DOHH2 (cell line): ENCODE data around the gene TMEM181.

Experiments used
- CTCF ChIP-seq: fragments of 200-600 bp; sonication (generic); IDR thresholded peaks from one replicate; pipeline ENCODE4 v1.5.1; 2014; ENCODE audit warnings: antibody characterized with exemption, mild to moderate bottlenecking, low read depth, low read length; ENCODE audit not compliant: poor library complexity, severe bottlenecking
- EZH2phosphoT487 ChIP-seq: fragments of 200-600 bp; sonication (generic); IDR thresholded peaks from 2 replicates; pipeline ENCODE4 v1.6.1; 2017; ENCODE audit warnings: borderline replicate concordance, mild to moderate bottlenecking, antibody characterized with exemption, low read length, moderate library complexity, mixed read lengths

GRCh38 chr6:158622545-158623190, 62.8 kb downstream of the TMEM181 start:
- no peak for TF ChIP-seq CTCF
- no peak for TF ChIP-seq EZH2phosphoT487
